Ovary (tissue), 3 donors: ENCODE data around the gene FBN3.

Experiments
- EP300 ChIP-seq: sonication (generic); formaldehyde crosslinking; IDR thresholded peaks from one replicate; pipeline ENCODE4 v1.6.1; 2017; ENCODE audit warnings: antibody characterized with exemption
- POLR2A ChIP-seq: fragments of 450-650 bp; IDR thresholded peaks from one replicate; pipeline ENCODE4 v1.6.1; 2017; ENCODE audit warnings: antibody characterized with exemption, mild to moderate bottlenecking, moderate library complexity
- TF ChIP-seq, protein P1 (sequence below), 3 donors: fragments of 450-650 bp in 2 of 3; fragments of 200-600 bp in 1 of 3; IDR thresholded peaks; one replicate each; pipeline versions ENCODE4 v1.5.1 to v1.8.0; 2016 to 2022; ENCODE audit warnings: antibody characterized with exemption in 3 of 3, mild to moderate bottlenecking in 1 of 3
- donor health status: DM: no; HTN: no; CAD: no.

DNA sequence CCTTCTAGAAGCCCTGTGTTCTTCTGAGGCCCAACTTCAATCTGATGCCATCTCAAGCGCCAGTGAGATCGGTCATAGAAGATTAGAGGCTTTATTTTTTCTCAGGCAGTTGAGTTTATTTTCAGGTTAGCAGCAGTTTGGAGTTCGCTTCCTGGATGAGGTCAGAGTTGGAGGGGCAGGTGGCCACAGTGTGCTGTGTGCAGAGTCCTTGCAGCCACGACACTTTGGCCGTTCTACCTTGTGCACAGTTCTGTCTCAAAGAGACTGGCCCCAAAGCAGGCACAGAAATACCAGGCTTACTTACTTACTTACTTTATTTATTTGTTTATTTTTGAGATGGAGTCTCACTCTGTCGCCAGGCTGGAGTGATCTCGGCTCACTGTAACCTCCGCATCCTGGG lies 128.0 kb downstream of the FBN3 start:
- TF ChIP-seq, protein P1, sequence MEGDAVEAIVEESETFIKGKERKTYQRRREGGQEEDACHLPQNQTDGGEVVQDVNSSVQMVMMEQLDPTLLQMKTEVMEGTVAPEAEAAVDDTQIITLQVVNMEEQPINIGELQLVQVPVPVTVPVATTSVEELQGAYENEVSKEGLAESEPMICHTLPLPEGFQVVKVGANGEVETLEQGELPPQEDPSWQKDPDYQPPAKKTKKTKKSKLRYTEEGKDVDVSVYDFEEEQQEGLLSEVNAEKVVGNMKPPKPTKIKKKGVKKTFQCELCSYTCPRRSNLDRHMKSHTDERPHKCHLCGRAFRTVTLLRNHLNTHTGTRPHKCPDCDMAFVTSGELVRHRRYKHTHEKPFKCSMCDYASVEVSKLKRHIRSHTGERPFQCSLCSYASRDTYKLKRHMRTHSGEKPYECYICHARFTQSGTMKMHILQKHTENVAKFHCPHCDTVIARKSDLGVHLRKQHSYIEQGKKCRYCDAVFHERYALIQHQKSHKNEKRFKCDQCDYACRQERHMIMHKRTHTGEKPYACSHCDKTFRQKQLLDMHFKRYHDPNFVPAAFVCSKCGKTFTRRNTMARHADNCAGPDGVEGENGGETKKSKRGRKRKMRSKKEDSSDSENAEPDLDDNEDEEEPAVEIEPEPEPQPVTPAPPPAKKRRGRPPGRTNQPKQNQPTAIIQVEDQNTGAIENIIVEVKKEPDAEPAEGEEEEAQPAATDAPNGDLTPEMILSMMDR (IDR thresholded peaks at IDR 0.05): no peak
- no peak for TF ChIP-seq POLR2A
- no peak for TF ChIP-seq EP300
